Astrocyte (in vitro differentiated cells and primary cell): ENCODE data around the gene FBXL14. TPM values are rescaled to one million over a fixed set of nuclear protein-coding genes. Genes with fewer than 3 reads are reported as not detected.

Source experiments
- DNase-seq: peaks from one replicate; pipeline ENCODE4 v3.0.0-alpha.2; 2010; ENCODE audit warnings: low read depth
- FAIRE-seq: peaks from 2 replicates; lab custom pipeline; 2011; peaks lifted over from hg19 to GRCh38; lab: Jason Lieb, UNC
- H2AFZ ChIP-seq: 2 replicates; pipeline ENCODE4 v1.6.0; 2012; ENCODE audit warnings: low read depth, low read length, inconsistent platforms
- H3K27ac ChIP-seq: 2 replicates; pipeline ENCODE4 v1.5.1; 2011; ENCODE audit warnings: low read depth, low read length, inconsistent platforms
- H3K27me3 ChIP-seq: 2 replicates; pipeline ENCODE4 v1.6.0; 2011; ENCODE audit warnings: low read length, inconsistent platforms; ENCODE audit not compliant: insufficient read depth
- H3K36me3 ChIP-seq: 2 replicates; pipeline ENCODE4 v1.5.1; 2011; ENCODE audit warnings: low read length, inconsistent platforms; ENCODE audit not compliant: insufficient read depth
- H3K4me1 ChIP-seq: 2 replicates; pipeline ENCODE4 v1.5.1; 2011; ENCODE audit warnings: low read length, inconsistent platforms; ENCODE audit not compliant: insufficient read depth
- H3K4me2 ChIP-seq: 2 replicates; pipeline ENCODE4 v1.6.0; 2012; ENCODE audit warnings: low read length, inconsistent platforms
- H3K4me3 ChIP-seq: 2 replicates; pipeline ENCODE4 v1.5.1; 2011; ENCODE audit warnings: low read depth, mild to moderate bottlenecking, low read length, inconsistent platforms; ENCODE audit not compliant: insufficient read depth
- H3K79me2 ChIP-seq: 2 replicates; pipeline ENCODE4 v1.6.0; 2012; ENCODE audit warnings: mild to moderate bottlenecking, low read length, inconsistent platforms; ENCODE audit not compliant: insufficient read depth
- H3K9ac ChIP-seq: 2 replicates; pipeline ENCODE4 v1.6.0; 2012; ENCODE audit warnings: mild to moderate bottlenecking, low read length, inconsistent platforms
- H3K9me3 ChIP-seq: 2 replicates; pipeline ENCODE4 v1.5.1; 2012; ENCODE audit warnings: low read depth, mild to moderate bottlenecking, low read length, inconsistent platforms; ENCODE audit not compliant: insufficient read depth
- H4K20me1 ChIP-seq: 2 replicates; pipeline ENCODE4 v1.6.0; 2012; ENCODE audit warnings: low read length, inconsistent platforms; ENCODE audit not compliant: insufficient read depth
- H3K27ac Mint-ChIP-seq: one replicate; pipeline ENCODE4 v1.8.0; 2021; ENCODE audit warnings: mild to moderate bottlenecking, mixed read lengths; ENCODE audit not compliant: unreplicated experiment
- H3K27me3 Mint-ChIP-seq: one replicate; pipeline ENCODE4 v1.8.0; 2021; ENCODE audit warnings: low read depth, mixed read lengths; ENCODE audit not compliant: unreplicated experiment
- H3K36me3 Mint-ChIP-seq: one replicate; pipeline ENCODE4 v1.8.0; 2021; ENCODE audit warnings: low read depth, mixed read lengths; ENCODE audit not compliant: unreplicated experiment
- H3K4me1 Mint-ChIP-seq: one replicate; pipeline ENCODE4 v1.8.0; 2021; ENCODE audit warnings: low read depth, mixed read lengths; ENCODE audit not compliant: unreplicated experiment
- H3K4me3 Mint-ChIP-seq: one replicate; pipeline ENCODE4 v1.8.0; 2021; ENCODE audit warnings: mild to moderate bottlenecking, moderate library complexity, mixed read lengths; ENCODE audit not compliant: unreplicated experiment
- H3K9me3 Mint-ChIP-seq: one replicate; pipeline ENCODE4 v1.8.0; 2021; ENCODE audit warnings: mild to moderate bottlenecking, mixed read lengths; ENCODE audit not compliant: unreplicated experiment
- EZH2 ChIP-seq: IDR thresholded peaks from 2 replicates; pipeline ENCODE4 v1.6.1; 2012; ENCODE audit warnings: mild to moderate bottlenecking, low read length, inconsistent platforms; ENCODE audit not compliant: insufficient read depth
- total RNA-seq: library from RNA; stranded (reverse); gene quantifications from 2 replicates; pipeline ENCODE4 v1.2.1, GENCODE V29; 2021
- TF ChIP-seq, protein P1 (sequence below): IDR thresholded peaks from 2 replicates; pipeline ENCODE4 v1.5.1; 2011; ENCODE audit warnings: low read depth, mild to moderate bottlenecking, inconsistent platforms, low read length, moderate library complexity; ENCODE audit not compliant: insufficient read depth

FBXL14 gene
- total RNA-seq, 1 donor from 2014 or later = 9.2 TPM

DNA sequence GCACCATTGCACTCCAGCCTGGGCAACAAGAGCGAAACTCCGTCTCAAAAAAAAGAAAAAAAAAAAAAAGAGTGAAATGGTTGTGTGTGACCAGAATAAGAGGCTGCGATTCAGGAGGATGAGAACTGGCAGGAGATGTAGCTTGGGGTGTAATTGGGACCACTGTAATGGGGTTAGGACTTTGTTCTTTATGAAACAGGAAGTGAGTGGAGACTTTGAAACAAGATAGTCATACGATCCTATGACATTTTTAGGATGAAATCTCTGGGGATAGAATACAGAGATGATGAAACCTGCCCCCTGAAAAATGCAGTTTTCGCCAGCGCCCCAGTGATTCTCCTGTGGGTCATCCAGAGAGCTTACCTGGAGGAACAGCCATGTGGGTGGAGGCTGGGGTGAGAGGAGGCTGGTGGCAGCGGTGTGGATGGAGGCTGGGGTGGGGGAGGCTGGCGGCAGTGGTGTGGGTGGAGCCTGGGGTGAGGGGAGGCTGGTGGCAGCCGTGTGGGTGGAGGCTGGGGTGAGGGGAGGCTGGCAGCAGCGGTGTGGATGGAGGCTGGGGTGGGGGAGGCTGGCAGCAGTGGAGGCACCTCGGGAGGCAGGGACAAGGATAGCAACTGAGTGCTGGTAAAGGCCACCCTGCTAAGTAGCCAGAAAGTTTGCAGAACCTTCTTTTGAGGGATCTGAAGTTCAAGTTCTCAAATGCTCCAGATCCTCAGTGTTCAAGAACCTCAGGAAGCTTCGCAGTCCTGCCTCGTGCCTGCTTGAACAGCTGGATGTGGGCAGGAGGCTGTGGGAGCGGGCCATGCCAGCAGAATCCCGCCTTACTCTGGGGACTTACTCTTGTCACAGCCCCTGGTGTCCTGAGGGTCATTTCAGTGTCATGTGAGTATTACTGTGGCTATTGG, 20.2 kb downstream of the FBXL14 start:
- no peaks in the 10 kb centered on the region for H3K9me3 ChIP-seq
- peaks cover 44% of the 10 kb centered on the region for H3K4me1 Mint-ChIP-seq
- H3K36me3 Mint-ChIP-seq = peaks cover 17% of the 10 kb centered on the region
- no peak overlapping the region for H3K4me2 ChIP-seq
- no peak overlapping the region for H3K4me3 ChIP-seq
- H3K4me1 ChIP-seq = peaks cover 19% of the 10 kb centered on the region
- H4K20me1 ChIP-seq = peaks cover 62% of the 10 kb centered on the region
- FAIRE-seq (no peak), DNase-seq (no peak)
- H3K27ac Mint-ChIP-seq = peak overlapping the region; percentile 77
- peaks cover 55% of the 10 kb centered on the region for H3K79me2 ChIP-seq
- H2AFZ ChIP-seq = no peak overlapping the region
- peak overlapping the region; percentile 42 for H3K4me3 Mint-ChIP-seq
- H3K9me3 Mint-ChIP-seq = no peaks in the 10 kb centered on the region
- H3K9ac ChIP-seq = no peak overlapping the region
- no peaks in the 10 kb centered on the region for H3K27me3 ChIP-seq
- no peak overlapping the region for H3K27ac ChIP-seq
- no peaks in the 10 kb centered on the region for H3K36me3 ChIP-seq
- H3K27me3 Mint-ChIP-seq = no peaks in the 10 kb centered on the region
- TF ChIP-seq, protein P1, sequence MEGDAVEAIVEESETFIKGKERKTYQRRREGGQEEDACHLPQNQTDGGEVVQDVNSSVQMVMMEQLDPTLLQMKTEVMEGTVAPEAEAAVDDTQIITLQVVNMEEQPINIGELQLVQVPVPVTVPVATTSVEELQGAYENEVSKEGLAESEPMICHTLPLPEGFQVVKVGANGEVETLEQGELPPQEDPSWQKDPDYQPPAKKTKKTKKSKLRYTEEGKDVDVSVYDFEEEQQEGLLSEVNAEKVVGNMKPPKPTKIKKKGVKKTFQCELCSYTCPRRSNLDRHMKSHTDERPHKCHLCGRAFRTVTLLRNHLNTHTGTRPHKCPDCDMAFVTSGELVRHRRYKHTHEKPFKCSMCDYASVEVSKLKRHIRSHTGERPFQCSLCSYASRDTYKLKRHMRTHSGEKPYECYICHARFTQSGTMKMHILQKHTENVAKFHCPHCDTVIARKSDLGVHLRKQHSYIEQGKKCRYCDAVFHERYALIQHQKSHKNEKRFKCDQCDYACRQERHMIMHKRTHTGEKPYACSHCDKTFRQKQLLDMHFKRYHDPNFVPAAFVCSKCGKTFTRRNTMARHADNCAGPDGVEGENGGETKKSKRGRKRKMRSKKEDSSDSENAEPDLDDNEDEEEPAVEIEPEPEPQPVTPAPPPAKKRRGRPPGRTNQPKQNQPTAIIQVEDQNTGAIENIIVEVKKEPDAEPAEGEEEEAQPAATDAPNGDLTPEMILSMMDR = no peak
- no peak for TF ChIP-seq EZH2

GRCh38 chr12:1572731-1573130, 21.6 kb downstream of the FBXL14 start:
- Histone ChIP-seq H4K20me1 (peaks cover 63% of the 10 kb centered on the region), H3K27me3 (no peaks in the 10 kb centered on the region), H3K27ac (no peak overlapping the region), H2AFZ (no peak overlapping the region), H3K79me2 (peaks cover 51% of the 10 kb centered on the region), H3K9ac (no peak overlapping the region), H3K9me3 (no peaks in the 10 kb centered on the region), H3K4me3 (no peak overlapping the region), H3K4me2 (peak overlapping the region; percentile 4), H3K4me1 (peaks cover 19% of the 10 kb centered on the region), H3K36me3 (no peaks in the 10 kb centered on the region)
- Mint-ChIP-seq H3K27me3 (no peaks in the 10 kb centered on the region), H3K4me1 (peaks cover 40% of the 10 kb centered on the region), H3K4me3 (peak overlapping the region; percentile 54), H3K9me3 (no peaks in the 10 kb centered on the region), H3K36me3 (peaks cover 17% of the 10 kb centered on the region), H3K27ac (no peak overlapping the region)
- DNase-seq (no peak), FAIRE-seq (no peak)
- TF ChIP-seq EZH2 = no peak
- TF ChIP-seq, protein P1 = no peak

DNA sequence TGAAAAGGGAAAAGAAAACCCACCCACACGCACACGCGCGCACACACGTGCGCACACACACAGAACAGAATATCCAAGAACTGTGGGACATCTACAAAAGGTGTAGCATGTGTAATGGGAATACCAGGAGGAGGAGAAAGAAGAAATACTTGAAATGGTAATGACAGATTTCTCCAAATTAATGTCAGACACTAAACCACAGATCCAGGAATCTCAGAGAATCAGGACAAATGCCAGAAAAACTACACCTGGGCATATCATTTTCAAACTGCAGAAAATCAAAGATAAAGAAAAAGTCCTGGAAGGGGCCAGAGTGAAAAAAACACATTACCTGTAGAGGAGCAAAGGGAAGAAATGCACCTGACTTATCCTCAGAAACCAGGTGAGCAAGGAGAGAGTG, 26.5 kb downstream of the FBXL14 start:
- Mint-ChIP-seq H3K27ac (no peak overlapping the region), H3K9me3 (no peaks in the 10 kb centered on the region), H3K4me1 (peaks cover 21% of the 10 kb centered on the region), H3K4me3 (no peak overlapping the region), H3K27me3 (no peaks in the 10 kb centered on the region), H3K36me3 (peaks cover 9% of the 10 kb centered on the region)
- Histone ChIP-seq H3K27me3 (no peaks in the 10 kb centered on the region), H3K4me2 (no peak overlapping the region), H3K9me3 (no peaks in the 10 kb centered on the region), H3K79me2 (peaks cover 70% of the 10 kb centered on the region), H3K4me1 (peaks cover 9% of the 10 kb centered on the region), H4K20me1 (peaks cover 54% of the 10 kb centered on the region), H3K9ac (no peak overlapping the region), H3K27ac (no peak overlapping the region), H3K36me3 (no peaks in the 10 kb centered on the region), H2AFZ (no peak overlapping the region), H3K4me3 (no peak overlapping the region)
- FAIRE-seq (no peak), DNase-seq (no peak)
- TF ChIP-seq, protein P1 = no peak
- no peak for TF ChIP-seq EZH2
